GM20000 (cell line): ENCODE results near the gene C2CD2.

Experiments used
- DNase-seq: peaks from one replicate; pipeline ENCODE4 v3.0.0; 2012; ENCODE audit warnings: low spot score
- TF ChIP-seq, protein P1 (sequence below): IDR thresholded peaks from 2 replicates; pipeline ENCODE4 v1.5.1; 2012; ENCODE audit warnings: mild to moderate bottlenecking, control low read depth; ENCODE audit errors: extremely low read depth, missing control alignments

The C2CD2 gene

GRCh38 chr21:41993744-41994143 is 39.9 kb upstream of the C2CD2 start:
- DNase-seq, result no peak
- TF ChIP-seq, protein P1, sequence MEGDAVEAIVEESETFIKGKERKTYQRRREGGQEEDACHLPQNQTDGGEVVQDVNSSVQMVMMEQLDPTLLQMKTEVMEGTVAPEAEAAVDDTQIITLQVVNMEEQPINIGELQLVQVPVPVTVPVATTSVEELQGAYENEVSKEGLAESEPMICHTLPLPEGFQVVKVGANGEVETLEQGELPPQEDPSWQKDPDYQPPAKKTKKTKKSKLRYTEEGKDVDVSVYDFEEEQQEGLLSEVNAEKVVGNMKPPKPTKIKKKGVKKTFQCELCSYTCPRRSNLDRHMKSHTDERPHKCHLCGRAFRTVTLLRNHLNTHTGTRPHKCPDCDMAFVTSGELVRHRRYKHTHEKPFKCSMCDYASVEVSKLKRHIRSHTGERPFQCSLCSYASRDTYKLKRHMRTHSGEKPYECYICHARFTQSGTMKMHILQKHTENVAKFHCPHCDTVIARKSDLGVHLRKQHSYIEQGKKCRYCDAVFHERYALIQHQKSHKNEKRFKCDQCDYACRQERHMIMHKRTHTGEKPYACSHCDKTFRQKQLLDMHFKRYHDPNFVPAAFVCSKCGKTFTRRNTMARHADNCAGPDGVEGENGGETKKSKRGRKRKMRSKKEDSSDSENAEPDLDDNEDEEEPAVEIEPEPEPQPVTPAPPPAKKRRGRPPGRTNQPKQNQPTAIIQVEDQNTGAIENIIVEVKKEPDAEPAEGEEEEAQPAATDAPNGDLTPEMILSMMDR, result no peak

DNA sequence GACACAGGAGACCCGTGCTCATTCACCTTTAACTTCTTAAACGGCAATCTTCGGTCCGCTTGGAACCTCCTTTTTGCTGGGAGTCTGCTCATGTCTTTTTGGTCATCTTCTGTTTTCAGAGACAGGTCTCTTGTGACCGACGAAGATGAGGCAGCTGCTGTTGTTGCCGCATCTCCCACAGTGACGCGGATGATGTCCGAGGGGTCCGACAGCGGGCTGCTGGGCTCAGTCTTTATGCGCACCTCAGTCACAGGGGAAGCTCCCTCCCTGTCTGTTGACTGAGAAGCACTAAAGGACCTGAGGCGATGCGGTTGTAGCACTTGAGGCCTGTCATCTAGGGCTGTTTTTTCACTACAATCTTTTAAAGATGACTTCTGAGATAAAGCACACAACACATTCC is 38.8 kb upstream of the C2CD2 start:
- no peak for DNase-seq
- TF ChIP-seq, protein P1, result no peak

- DNase-seq, result no peak
These were observed 37.8 kb upstream of the C2CD2 start for GRCh38 chr21:41991659-41992058.

DNA sequence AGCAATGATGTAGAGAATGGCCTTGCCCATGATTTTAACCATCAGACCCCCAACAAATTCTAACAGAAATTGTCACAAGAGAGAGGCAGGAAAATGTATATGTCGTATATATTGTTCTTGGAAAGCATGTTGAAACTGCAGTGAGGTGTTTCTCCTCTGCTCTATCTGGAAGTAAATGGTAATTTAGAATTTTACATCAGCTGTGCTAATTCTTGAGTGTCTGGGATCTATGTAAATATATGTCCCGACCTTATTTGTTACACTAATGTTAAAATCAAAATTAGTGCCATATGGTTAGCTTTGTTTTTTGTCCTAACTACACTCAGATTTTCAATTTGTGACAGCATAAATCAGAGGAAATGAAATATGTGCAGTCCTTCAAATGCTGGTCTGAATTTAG is 35.9 kb upstream of the C2CD2 start:
- TF ChIP-seq, protein P1, result no peak
- DNase-seq, result no peak

More at GRCh38 chr21:41991659-41992058, 37.8 kb upstream of the C2CD2 start:
- TF ChIP-seq, protein P1, result no peak

- no peak for DNase-seq
- TF ChIP-seq, protein P1, result no peak
These were observed 33.5 kb upstream of the C2CD2 start for GRCh38 chr21:41987310-41987709.

- TF ChIP-seq, protein P1, result no peak
- no peak for DNase-seq
These were observed 32.0 kb upstream of the C2CD2 start for GRCh38 chr21:41985662-41986416.

GRCh38 chr21:41983229-41983628 is 29.4 kb upstream of the C2CD2 start:
- DNase-seq, result no peak
- TF ChIP-seq, protein P1, result no peak
